HG03521 (cell line): ENCODE measurements around the gene CYB561D1.

ENCODE experiments used
- ATAC-seq: cut with Tn5 transposase; IDR thresholded peaks from one replicate; pipeline ENCODE4 v1.9.1; 2021; ENCODE audit warnings: mild to moderate bottlenecking, moderate library complexity; ENCODE audit not compliant: unreplicated experiment

Gene CYB561D1

DNA sequence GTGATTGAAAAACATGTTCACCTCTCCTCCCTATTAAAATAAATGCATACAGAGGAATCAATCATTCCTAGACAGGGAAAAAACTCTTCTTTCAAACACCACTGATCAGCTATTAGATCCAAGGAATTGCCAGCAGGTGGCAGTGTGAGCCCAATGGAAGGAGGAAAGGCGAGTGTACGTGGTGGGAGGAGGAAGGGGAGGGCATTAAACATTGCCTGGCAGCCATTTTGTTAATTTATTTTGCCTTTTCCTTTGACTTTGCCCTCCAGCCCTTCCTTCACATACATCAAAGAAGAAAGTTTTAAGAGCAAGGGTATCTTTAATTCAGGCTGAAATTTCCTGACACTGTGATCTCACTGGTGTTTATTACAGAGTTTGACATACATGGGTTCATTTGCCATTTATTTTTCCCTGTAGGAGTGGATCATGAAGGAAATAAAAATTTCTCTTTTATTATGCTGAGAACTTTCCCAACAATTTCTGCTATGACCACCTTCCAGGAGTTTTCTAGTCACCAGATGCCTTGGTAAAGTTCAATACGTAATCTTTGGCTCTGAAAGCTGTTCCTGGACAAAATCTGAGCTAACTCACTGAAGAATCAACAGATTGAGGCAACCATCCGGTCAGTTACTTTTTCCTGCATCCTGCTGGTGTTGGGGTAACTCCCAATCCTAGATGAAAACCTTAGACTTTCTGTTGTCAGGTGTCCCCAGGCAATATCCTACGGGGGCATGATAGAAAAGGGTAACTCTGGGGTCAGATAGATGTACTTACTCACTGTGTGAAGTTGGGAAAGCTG lies 52.6 kb downstream of the CYB561D1 start:
- ATAC-seq = peak; percentile 33

DNA sequence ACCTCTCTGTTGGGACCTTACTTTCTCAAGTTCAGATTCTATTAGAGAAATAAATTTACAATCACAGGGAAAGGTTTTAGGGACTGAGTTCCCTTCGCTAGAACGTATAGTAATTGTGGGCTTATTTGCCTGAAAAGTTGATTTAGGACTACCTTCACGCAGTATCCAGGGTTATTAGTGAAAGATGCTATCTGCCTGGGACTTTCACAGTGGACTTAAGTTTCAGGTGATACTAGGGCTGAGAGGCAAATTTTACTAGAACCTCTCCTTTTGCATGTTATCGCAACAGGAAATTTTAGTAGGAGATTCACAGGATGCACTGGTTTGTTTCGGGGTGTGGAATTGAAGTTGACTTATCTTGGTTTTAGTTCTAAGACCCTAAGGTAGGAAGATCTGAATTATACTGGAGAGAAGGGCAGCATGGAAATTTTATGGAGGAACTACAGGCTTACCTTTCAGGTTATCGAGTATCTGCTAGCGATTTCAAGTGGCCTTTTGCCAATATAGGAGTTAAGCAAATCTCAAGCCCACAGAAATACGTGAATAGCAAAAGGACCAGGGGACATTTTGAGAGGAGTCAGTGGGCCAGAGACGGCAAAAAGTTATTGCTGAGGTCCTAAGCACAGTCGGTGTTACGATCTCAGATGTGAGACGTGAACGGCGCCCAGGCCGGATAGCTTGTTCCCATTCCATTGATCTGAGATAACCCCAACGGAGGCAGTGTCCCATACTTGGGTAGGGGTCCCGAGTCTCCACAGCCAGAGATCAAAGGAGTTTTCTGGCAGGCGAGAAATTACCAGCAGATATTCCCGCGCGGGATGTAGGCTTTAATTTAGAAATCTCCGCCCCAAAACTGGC lies 53.8 kb downstream of the CYB561D1 start:
- peak; percentile 9 for ATAC-seq

DNA sequence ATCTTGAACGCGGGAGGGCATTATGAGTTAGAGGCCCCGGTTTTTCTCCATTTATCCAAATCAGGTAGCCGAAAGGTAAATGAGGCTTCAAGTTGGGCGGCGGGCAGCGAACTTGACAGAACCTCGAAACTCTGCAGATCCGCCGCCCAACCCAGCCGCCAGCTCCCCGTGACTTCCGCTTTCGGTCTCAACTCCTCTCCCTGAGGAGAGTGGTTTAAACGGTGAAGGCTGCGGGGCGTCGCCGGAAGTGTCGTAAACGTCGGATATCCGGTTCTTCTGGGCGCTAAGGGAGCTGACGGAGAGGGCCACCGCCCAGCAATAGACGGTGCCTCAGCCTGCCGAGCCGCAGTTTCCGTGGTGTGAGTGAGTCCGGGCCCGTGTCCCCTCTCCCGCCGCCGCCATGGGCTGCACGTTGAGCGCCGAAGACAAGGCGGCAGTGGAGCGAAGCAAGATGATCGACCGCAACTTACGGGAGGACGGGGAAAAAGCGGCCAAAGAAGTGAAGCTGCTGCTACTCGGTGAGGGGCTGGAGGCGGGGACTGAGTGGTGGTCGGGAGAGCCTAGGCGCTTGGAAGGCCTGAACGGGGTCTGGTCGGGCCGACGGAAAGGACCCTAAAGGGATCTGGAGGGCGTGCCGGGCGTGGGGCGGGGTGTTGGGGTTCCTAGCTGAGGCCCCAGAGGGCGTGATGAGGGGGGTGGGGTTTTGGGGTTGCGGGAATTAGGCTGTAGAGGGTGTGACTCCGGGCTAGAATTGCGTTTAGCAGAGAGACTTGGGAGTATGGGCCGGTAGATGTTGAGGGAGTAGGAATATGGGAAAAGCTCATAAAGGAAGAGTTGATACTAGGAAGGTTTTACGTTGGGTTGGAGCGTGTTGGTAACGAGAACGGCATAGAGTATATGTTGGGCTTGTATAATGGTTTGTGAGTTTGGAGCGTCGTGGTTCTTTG lies 54.7 kb downstream of the CYB561D1 start, which contains the start of gene GNAI3:
TSS of gene GNAI3 (plus strand) at position 295 of the 947 bp plus-strand sequence. CDS start at position 401, 106 bp downstream.
- peak; percentile 94 for ATAC-seq
